Immature natural killer cell (primary cell): ENCODE measurements around the gene DOCK4. TPM values are rescaled to one million over a fixed set of nuclear protein-coding genes. Genes with fewer than 3 reads are reported as not detected.

Source experiments
- DNase-seq, 3 donors: peaks; one replicate each; pipeline ENCODE4 v3.0.0; 2022; ENCODE audit warnings: mixed read lengths in 1 of 3
- H3K27ac Mint-ChIP-seq, 6 donors: one replicate each; pipeline ENCODE4 v1.8.0; 2020; ENCODE audit warnings: mixed read lengths in 6 of 6, mild to moderate bottlenecking in 5 of 6, inconsistent platforms in 4 of 6, moderate library complexity in 3 of 6
- H3K27me3 Mint-ChIP-seq, 3 donors: one replicate each; pipeline ENCODE4 v1.8.0; 2020 to 2021; ENCODE audit warnings: low read depth in 3 of 3, mild to moderate bottlenecking in 3 of 3, mixed read lengths in 3 of 3, moderate library complexity in 3 of 3, inconsistent platforms in 1 of 3
- H3K36me3 Mint-ChIP-seq, 3 donors: one replicate each; pipeline ENCODE4 v1.8.0; 2020; ENCODE audit warnings: mixed read lengths in 3 of 3, inconsistent platforms in 2 of 3, mild to moderate bottlenecking in 2 of 3
- H3K4me1 Mint-ChIP-seq, 2 donors: one replicate each; pipeline ENCODE4 v1.8.0; 2020; ENCODE audit warnings: inconsistent platforms in 2 of 2, mild to moderate bottlenecking in 2 of 2, mixed read lengths in 2 of 2, moderate library complexity in 1 of 2
- H3K4me3 Mint-ChIP-seq, 5 donors: one replicate each; pipeline ENCODE4 v1.8.0; 2020; ENCODE audit warnings: mild to moderate bottlenecking in 5 of 5, mixed read lengths in 5 of 5, inconsistent platforms in 3 of 5, moderate library complexity in 3 of 5
- H3K9me3 Mint-ChIP-seq, 6 donors: one replicate each; pipeline ENCODE4 v1.8.0; 2020; ENCODE audit warnings: mild to moderate bottlenecking in 6 of 6, mixed read lengths in 6 of 6, inconsistent platforms in 4 of 6, moderate library complexity in 3 of 6
- polyA plus RNA-seq, 3 donors: library from polyadenylated mRNA; unstranded; fragments of 300-500 nt; fragmentation: Illumina TruSeq; gene quantifications; one replicate each; pipeline ENCODE4 v1.2.3, GENCODE V29; 2021

The DOCK4 gene
- polyA plus RNA-seq, 3 donors from 2014 or later, result 0.18 TPM; not detected in 2

DNA sequence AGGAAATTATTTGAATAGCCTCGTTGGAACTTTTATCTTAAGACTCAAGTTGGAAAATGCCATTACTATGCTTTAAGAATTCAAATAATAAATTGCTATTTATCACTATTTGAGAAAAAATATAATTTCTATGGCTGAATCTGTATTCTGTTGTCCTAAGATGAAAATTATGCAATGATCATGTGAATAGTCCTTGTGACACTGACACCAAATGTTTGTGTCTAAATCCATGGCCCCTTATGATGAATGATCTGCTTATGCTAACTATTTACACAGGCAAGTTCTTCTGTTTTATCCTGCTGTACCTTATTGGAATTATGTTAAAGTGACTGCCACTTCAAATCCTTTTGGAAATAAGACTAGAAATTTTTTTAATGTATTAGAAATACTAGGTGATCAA lies 208.7 kb downstream of the DOCK4 start:
- no peak for DNase-seq
- H3K27ac Mint-ChIP-seq, result no peak overlapping the region
- no peaks in the 10 kb centered on the region for H3K4me1 Mint-ChIP-seq
- H3K9me3 Mint-ChIP-seq, result peaks cover 0 to 5% (median 2%) of the 10 kb centered on the region in 6 donors
- no peaks in the 10 kb centered on the region for H3K36me3 Mint-ChIP-seq
- peaks cover 0 to 2% (median 2%) of the 10 kb centered on the region in 3 donors for H3K27me3 Mint-ChIP-seq
- H3K4me3 Mint-ChIP-seq, result no peak overlapping the region

DNA sequence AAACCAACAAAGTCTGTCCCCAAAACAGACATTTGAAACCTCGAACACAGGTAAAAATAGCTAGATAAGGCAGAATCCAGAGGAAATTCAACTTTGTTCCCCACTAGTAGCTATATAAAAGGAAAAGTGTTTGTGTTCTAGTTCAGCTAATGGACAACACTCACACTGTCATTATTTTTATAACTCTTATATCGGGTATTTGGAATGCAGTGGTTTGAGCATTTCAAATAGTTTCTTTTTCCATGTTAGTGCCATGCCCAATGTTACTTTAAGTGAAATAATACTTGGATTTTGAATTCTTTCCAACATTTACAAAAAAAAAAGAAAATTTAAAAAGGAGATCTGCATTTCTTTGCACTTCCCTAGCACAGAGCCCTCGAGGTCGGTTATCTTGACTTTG lies 213.6 kb downstream of the DOCK4 start:
- H3K36me3 Mint-ChIP-seq, result no peaks in the 10 kb centered on the region
- DNase-seq, result no peak
- H3K27me3 Mint-ChIP-seq, result peaks cover 0 to 2% (median 2%) of the 10 kb centered on the region in 3 donors
- peaks cover 0 to 9% (median 3%) of the 10 kb centered on the region in 6 donors for H3K9me3 Mint-ChIP-seq
- no peak overlapping the region for H3K27ac Mint-ChIP-seq
- H3K4me1 Mint-ChIP-seq, result no peaks in the 10 kb centered on the region
- H3K4me3 Mint-ChIP-seq, result no peak overlapping the region

DNA sequence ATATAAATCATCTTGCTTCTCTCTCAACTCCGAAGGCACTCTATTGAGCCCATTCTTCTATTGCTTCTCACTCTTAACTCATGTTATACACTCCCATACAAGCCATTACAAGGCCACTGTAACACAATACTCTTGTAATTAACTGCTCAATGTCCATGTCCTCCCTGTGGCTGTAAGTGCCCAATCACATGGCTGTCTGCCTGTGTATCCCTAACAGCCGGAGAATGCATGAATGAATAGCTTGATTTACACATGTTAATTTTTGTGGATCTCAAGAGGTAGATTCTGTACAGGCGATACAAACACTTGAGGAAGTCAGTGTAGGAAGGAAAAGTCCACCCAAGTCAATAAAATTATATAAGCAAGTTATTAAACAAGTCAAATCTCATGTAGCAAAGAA lies 215.6 kb downstream of the DOCK4 start:
- Mint-ChIP-seq H3K4me1 (no peaks in the 10 kb centered on the region), H3K36me3 (no peaks in the 10 kb centered on the region), H3K27ac (no peak overlapping the region), H3K27me3 (peaks cover 0 to 2% (median 2%) of the 10 kb centered on the region in 3 donors), H3K9me3 (peaks cover 0 to 7% (median 2%) of the 10 kb centered on the region in 6 donors), H3K4me3 (no peak overlapping the region)
- no peak for DNase-seq

DNA sequence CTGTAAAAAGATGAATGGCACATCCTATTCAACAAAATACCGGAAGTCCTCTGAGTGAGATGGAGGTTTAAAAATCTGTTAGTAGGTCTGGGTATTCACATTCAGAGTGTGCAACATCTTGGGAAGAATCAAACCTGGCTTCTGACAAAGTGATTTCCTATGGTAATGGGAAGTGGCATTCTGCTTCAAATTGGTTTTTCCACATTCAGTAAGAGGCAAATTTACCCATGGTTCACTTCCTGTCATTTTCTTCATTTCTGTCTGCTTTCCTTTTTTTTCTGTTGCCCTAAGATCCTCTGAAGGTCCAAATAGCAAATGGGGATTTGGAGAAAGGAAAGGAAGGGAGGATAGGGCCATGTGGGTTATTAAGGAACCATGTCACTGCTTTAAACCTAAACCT lies 218.3 kb downstream of the DOCK4 start:
- DNase-seq, result no peak
- Mint-ChIP-seq H3K4me3 (no peak overlapping the region), H3K36me3 (no peaks in the 10 kb centered on the region), H3K9me3 (peaks cover 0 to 4% (median 2%) of the 10 kb centered on the region in 6 donors), H3K27me3 (peaks cover 0 to 2% (median 0%) of the 10 kb centered on the region in 3 donors), H3K27ac (no peak overlapping the region), H3K4me1 (no peaks in the 10 kb centered on the region)

DNA sequence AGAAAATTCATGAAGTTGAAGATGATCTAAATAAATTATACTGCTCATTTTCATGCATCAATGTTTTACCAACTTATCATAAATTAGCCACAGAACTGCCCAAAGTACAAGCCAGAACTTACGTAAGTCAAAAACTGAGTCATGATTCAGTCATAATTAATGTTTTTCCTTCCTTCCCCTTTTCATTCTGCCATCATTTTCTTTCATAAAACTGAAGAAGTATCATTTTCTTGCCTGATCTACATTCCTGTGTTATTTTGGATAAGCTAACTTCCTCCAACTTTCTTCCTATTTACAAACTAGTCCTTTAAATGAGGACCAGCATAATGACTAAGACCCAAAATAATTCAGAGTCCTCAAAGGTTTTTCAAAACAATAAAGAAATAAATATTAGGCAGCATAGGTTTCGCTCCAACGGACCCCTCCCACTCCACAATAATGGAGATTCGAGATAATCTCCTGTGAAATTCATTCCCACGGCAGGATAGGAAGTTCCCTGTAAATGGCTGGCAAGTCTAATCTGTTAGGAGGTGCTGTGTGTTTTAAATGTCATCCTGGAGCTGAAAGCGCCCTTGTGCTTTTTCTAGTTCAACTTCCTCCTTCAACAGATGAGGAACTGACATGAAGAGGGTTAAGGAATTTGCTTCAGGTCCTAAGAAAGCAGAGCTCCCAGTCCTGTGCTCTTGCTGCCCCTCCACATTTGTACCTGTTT lies 218.9 kb downstream of the DOCK4 start:
- no peak for DNase-seq
- H3K36me3 Mint-ChIP-seq, result no peaks in the 10 kb centered on the region
- H3K4me3 Mint-ChIP-seq, result no peak overlapping the region
- H3K9me3 Mint-ChIP-seq, result peaks cover 0 to 5% (median 2%) of the 10 kb centered on the region in 6 donors
- H3K4me1 Mint-ChIP-seq, result no peaks in the 10 kb centered on the region
- no peak overlapping the region for H3K27ac Mint-ChIP-seq
- H3K27me3 Mint-ChIP-seq, result peaks cover 0 to 2% (median 0%) of the 10 kb centered on the region in 3 donors

DNA sequence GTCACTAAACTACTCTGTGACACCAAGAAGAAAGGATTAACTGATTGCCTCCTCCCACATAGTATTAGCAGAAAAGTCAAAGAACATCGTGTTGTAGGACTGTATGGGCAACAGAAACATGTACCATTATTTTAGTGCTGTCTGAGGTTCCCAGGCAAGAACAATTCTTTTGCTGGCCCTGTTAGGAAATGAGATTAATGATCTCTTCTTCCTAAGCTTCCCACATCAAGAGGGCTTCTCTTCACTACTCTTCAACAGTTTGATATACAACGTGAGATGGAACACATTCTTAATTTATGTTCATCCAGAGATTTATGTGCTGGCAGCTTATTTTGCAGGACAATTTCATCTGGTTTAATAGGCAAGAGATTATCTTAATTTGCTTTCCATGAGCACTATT lies 219.6 kb downstream of the DOCK4 start:
- Mint-ChIP-seq H3K27ac (no peak overlapping the region), H3K36me3 (no peaks in the 10 kb centered on the region), H3K4me3 (no peak overlapping the region), H3K4me1 (no peaks in the 10 kb centered on the region), H3K27me3 (peaks cover 0 to 2% (median 0%) of the 10 kb centered on the region in 3 donors), H3K9me3 (peaks cover 0 to 6% (median 2%) of the 10 kb centered on the region in 6 donors)
- DNase-seq, result no peak

DNA sequence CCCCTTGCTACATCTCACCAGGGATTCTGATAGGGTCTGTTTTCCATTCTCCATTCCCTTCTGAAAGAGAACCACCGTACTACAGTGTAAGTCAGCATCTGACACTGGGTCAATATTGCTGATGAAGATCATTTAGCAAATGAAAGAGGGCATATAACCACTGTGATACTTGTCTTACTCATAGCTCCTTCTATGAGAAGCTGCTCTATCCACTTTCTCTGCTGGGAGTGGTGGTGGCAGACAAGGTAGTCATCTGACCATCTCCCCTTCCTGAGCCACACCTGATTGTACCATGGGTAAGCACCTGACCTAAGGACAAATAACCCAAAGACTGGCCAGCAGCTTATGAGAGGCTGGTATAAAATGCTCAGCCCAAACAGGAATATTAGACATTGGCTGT lies 220.4 kb downstream of the DOCK4 start:
- H3K4me3 Mint-ChIP-seq, result no peak overlapping the region
- peaks cover 0 to 8% (median 2%) of the 10 kb centered on the region in 6 donors for H3K9me3 Mint-ChIP-seq
- DNase-seq, result no peak
- no peaks in the 10 kb centered on the region for H3K36me3 Mint-ChIP-seq
- H3K4me1 Mint-ChIP-seq, result no peaks in the 10 kb centered on the region
- H3K27me3 Mint-ChIP-seq, result peaks cover 0 to 2% (median 0%) of the 10 kb centered on the region in 3 donors
- no peak overlapping the region for H3K27ac Mint-ChIP-seq

DNA sequence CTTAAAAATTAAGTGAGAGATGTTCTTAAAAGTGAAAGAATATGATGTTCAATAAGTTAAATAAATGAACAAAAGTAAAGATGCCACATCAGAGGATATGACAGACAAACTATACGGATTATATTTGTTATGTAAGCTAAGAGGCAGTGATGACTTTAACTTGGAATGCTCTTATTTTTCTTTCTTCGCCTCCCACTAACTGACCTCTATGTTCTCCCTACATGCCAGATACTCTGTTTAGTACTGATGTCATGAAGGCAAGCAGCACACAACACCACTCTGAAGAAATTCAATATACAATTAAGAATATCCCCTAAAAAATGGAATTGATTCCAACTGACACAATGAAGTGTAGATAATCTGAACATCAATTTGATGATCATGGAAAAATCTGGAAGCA lies 223.4 kb downstream of the DOCK4 start:
- Mint-ChIP-seq H3K9me3 (peaks cover 0 to 5% (median 0%) of the 10 kb centered on the region in 6 donors), H3K27me3 (no peaks in the 10 kb centered on the region), H3K36me3 (no peaks in the 10 kb centered on the region), H3K27ac (no peak overlapping the region), H3K4me3 (no peak overlapping the region), H3K4me1 (no peaks in the 10 kb centered on the region)
- DNase-seq, result no peak

DNA sequence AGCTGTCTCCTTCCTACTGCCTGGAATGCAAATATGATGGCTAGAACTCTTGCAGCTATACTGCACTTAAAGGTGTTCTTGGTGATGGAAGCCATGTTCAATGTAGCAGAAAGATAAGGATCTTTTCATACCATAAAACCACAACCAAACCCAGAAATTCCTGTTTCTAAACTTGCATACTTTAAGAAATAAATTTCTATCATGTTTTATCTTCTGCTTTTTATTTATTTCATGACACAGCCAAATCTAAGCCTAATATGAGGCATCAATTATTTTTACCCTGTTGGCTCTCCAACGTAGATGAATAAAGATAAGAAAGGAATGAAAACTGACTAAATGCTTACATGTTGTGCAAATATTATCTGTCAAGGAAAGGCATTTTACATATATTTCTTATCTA lies 224.1 kb downstream of the DOCK4 start:
- Mint-ChIP-seq H3K4me3 (no peak overlapping the region), H3K4me1 (no peaks in the 10 kb centered on the region), H3K27me3 (no peaks in the 10 kb centered on the region), H3K36me3 (no peaks in the 10 kb centered on the region), H3K9me3 (peaks cover 0 to 5% (median 0%) of the 10 kb centered on the region in 6 donors), H3K27ac (no peak overlapping the region)
- no peak for DNase-seq

DNA sequence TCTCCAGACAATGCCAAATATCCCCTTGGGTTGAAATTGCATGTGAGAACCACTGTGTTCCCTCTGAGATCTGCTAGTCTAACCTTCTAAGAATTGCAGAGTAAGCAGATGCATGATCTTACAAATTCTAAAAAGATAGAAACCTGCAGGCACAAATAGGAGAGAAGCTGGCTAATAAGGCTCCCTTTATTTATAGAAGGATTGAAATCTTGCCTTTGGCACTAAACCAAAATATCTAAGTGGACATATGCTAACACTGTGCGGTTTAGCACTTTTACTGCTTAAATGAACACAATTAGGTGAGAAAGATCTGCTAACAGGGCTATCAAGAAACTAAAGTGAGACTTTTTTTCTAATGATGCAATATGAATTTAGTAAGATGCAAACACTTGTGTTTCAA lies 225.5 kb downstream of the DOCK4 start:
- DNase-seq, result no peak
- Mint-ChIP-seq H3K27me3 (no peaks in the 10 kb centered on the region), H3K4me3 (no peak overlapping the region)

DNA sequence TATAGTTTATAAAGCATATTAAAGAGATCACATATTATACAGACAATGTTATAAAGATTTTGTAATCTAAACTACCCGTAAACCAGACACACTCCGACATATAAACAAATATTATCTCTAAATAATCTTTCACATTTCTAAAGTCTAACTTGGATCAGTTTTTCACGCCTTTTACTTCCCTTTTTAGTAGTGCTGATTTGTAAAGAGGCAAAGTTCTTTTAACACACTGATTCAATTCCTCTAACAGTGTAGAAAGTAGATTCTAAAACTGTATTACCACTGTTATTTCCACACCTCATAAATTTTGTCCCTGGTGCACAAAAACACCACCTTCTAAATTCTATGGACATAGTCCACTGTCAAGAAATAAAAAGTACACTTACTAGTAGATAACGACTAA lies 230.9 kb downstream of the DOCK4 start:
- DNase-seq, result no peak
- Mint-ChIP-seq H3K36me3 (no peaks in the 10 kb centered on the region), H3K27me3 (peaks cover 0 to 2% (median 0%) of the 10 kb centered on the region in 3 donors), H3K27ac (no peak overlapping the region), H3K9me3 (peaks cover 0 to 7% (median 1%) of the 10 kb centered on the region in 6 donors), H3K4me1 (no peaks in the 10 kb centered on the region), H3K4me3 (no peak overlapping the region)

More for the DNA sequence above, 225.5 kb downstream of the DOCK4 start:
- Mint-ChIP-seq H3K9me3 (peaks cover 0 to 5% (median 0%) of the 10 kb centered on the region in 6 donors), H3K27ac (no peak overlapping the region), H3K4me1 (no peaks in the 10 kb centered on the region), H3K36me3 (no peaks in the 10 kb centered on the region)

DNA sequence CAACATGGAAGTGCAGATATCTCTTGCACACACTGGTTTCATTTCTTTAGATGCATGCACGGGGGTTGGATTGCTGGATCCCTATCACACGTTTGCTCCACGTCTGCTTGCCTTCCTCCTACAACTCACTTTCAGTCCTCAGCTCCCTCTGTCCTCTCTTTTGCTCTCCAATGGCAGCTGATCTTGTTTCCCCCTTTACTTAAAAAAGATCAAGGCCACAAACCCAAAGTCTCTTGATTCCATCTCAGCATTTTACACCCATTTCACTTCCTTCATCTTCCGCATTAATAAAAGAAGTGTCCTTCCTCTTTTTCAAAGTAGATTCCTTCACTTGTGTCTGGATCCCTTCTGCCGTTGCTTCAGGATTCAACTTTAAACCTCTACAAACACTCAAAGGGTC lies 245.2 kb downstream of the DOCK4 start:
- Mint-ChIP-seq H3K4me3 (no peak overlapping the region), H3K36me3 (no peaks in the 10 kb centered on the region), H3K27me3 (no peaks in the 10 kb centered on the region), H3K9me3 (peaks cover 0 to 10% (median 0%) of the 10 kb centered on the region in 6 donors), H3K27ac (no peak overlapping the region), H3K4me1 (no peaks in the 10 kb centered on the region)
- no peak for DNase-seq

DNA sequence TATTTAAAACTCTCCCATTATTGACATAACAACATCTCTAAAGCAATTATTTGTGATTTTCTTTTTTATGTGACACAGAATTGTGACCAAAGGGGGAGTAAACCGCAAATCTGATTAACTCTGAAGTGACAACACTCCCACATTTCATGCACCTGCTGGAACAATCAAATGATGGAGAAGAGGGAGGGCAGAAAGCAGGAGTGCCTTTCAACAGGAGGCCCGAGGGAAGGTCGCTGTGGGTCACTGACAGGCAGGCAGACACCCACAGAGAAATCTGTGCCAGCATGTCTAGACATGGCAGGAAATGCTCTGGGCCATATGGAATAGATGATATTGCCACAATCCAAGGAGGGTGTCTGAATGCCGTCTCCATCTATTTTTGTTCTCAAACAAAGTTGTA lies 247.3 kb downstream of the DOCK4 start:
- no peak overlapping the region for H3K27ac Mint-ChIP-seq
- H3K4me1 Mint-ChIP-seq, result no peaks in the 10 kb centered on the region
- no peaks in the 10 kb centered on the region for H3K27me3 Mint-ChIP-seq
- peaks cover 0 to 10% (median under 1%) of the 10 kb centered on the region in 6 donors for H3K9me3 Mint-ChIP-seq
- no peak for DNase-seq
- H3K36me3 Mint-ChIP-seq, result no peaks in the 10 kb centered on the region
- H3K4me3 Mint-ChIP-seq, result no peak overlapping the region

DNA sequence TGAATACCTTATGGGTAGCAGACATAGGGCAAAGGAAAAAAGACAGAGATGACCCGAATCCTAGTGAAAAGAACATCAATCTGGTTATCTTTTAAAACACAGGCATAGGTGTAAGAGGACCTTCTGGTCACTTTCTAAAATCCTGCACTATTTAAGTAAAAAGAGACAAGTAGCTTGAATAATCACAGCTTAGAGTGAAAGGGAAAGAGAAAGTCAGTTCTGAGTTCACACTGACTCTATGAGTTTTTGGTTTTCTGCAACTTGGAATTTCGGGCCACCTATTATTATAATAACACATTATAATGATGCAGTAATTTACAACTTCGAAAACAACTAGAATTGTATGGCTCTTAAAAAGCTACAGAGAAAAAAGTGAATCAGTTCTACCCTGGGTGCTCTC lies 247.8 kb downstream of the DOCK4 start:
- Mint-ChIP-seq H3K27ac (no peak overlapping the region), H3K27me3 (no peaks in the 10 kb centered on the region), H3K9me3 (peaks cover 0 to 10% (median under 1%) of the 10 kb centered on the region in 6 donors), H3K4me3 (no peak overlapping the region), H3K4me1 (no peaks in the 10 kb centered on the region), H3K36me3 (no peaks in the 10 kb centered on the region)
- no peak for DNase-seq

DNA sequence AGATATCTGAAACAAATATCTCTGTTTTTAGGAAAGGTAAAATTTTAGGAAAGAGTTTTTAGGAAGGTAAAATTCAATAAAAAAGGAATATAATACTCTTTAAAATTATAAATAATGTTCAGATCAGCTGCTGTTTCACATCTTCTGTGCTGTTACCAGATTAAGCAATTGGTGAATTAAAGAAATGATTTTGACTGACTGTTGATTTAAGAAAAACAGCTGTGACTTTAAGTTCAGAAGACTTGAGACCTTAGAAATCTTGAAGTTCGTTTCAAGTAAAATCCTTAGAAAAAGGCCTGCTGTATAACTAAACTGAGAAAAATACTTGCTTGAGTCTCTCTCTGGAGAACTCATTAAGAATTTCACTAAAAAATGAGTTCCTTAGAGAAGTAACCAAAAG lies 250.6 kb downstream of the DOCK4 start:
- Mint-ChIP-seq H3K36me3 (no peaks in the 10 kb centered on the region), H3K27me3 (no peaks in the 10 kb centered on the region), H3K9me3 (peaks cover 0 to 4% (median 0%) of the 10 kb centered on the region in 6 donors), H3K27ac (no peak overlapping the region), H3K4me3 (no peak overlapping the region), H3K4me1 (no peaks in the 10 kb centered on the region)
- DNase-seq, result no peak
